Common myeloid progenitor, CD34-positive (primary cell): ENCODE measurements around the gene ZCCHC2.

ENCODE experiments used
- CTCF ChIA-PET: fragments of 350-600 bp; sonication (Branson Sonifier 250); formaldehyde crosslinking; loops from one replicate; lab custom pipeline; 2021; ENCODE audit warnings: antibody characterized with exemption; lab: Charles Lee
- POLR2A ChIA-PET: fragments of 350-600 bp; sonication (Branson Sonifier 250); formaldehyde crosslinking; loops from one replicate; lab custom pipeline; 2021; ENCODE audit warnings: antibody characterized with exemption; lab: Charles Lee
- DNase-seq, 3 donors: peaks; one replicate each; pipeline versions ENCODE4 v3.0.0 to v3.0.0-alpha.2; 2013
- H3K27ac ChIP-seq, 2 experiments: 1 replicate in 1 of 2; 2 replicates in 1 of 2; pipeline ENCODE4 v1.7.0; 2013; ENCODE audit warnings: inconsistent platforms in 2 of 2, low read length in 2 of 2, mild to moderate bottlenecking in 2 of 2, low read depth in 1 of 2, moderate library complexity in 1 of 2; ENCODE audit not compliant: severe bottlenecking in 2 of 2, insufficient read depth in 1 of 2, poor library complexity in 1 of 2
- H3K27me3 ChIP-seq, 5 experiments: replicated peaks in 2 of 5; 1 replicate in 3 of 5; 2 replicates in 2 of 5; pipeline versions ENCODE4 v1.6.1 to v1.7.0; 2013; ENCODE audit warnings: low read length in 4 of 5, mild to moderate bottlenecking in 2 of 5, moderate library complexity in 2 of 5, inconsistent platforms in 1 of 5; ENCODE audit not compliant: insufficient read depth in 5 of 5, control insufficient read depth in 4 of 5
- H3K36me3 ChIP-seq, 4 experiments: 1 replicate in 2 of 4; 2 replicates in 2 of 4; pipeline versions ENCODE4 v1.6.1 to v1.7.0; 2013; ENCODE audit warnings: low read length in 3 of 4, control low read depth in 1 of 4, mild to moderate bottlenecking in 1 of 4; ENCODE audit not compliant: control insufficient read depth in 4 of 4, insufficient read depth in 4 of 4
- H3K4me1 ChIP-seq, 4 experiments: 1 replicate in 3 of 4; 2 replicates in 1 of 4; pipeline versions ENCODE4 v1.6.1 to v1.7.1; 2013; ENCODE audit warnings: low read length in 3 of 4, mild to moderate bottlenecking in 3 of 4, control low read depth in 1 of 4, inconsistent platforms in 1 of 4, moderate library complexity in 1 of 4; ENCODE audit not compliant: control insufficient read depth in 4 of 4, insufficient read depth in 4 of 4; ENCODE audit errors: control extremely low read depth in 1 of 4
- H3K4me3 ChIP-seq, 7 experiments: 1 replicate in 4 of 7; 2 replicates in 3 of 7; pipeline versions ENCODE4 v1.5.1 to v1.7.0; 2013; ENCODE audit warnings: mild to moderate bottlenecking in 7 of 7, low read length in 6 of 7, moderate library complexity in 6 of 7, inconsistent platforms in 2 of 7, low read depth in 2 of 7, control low read depth in 1 of 7; ENCODE audit not compliant: insufficient read depth in 4 of 7, control insufficient read depth in 1 of 7; ENCODE audit errors: extremely low read depth in 1 of 7
- H3K9me3 ChIP-seq, 5 experiments: 1 replicate in 4 of 5; 2 replicates in 1 of 5; pipeline versions ENCODE4 v1.6.1 to v1.7.1; 2013; ENCODE audit warnings: low read length in 4 of 5, mild to moderate bottlenecking in 2 of 5, inconsistent platforms in 1 of 5, low read depth in 1 of 5, moderate library complexity in 1 of 5; ENCODE audit not compliant: control insufficient read depth in 4 of 5, insufficient read depth in 2 of 5; ENCODE audit errors: control extremely low read depth in 1 of 5
- WGBS: methylation state at CpG from one replicate; pipeline ENCODE4 v1.1.5; 2013; ENCODE audit not compliant: insufficient coverage; 5-methylcytosine and 5-hydroxymethylcytosine counted together

ZCCHC2 gene

DNA sequence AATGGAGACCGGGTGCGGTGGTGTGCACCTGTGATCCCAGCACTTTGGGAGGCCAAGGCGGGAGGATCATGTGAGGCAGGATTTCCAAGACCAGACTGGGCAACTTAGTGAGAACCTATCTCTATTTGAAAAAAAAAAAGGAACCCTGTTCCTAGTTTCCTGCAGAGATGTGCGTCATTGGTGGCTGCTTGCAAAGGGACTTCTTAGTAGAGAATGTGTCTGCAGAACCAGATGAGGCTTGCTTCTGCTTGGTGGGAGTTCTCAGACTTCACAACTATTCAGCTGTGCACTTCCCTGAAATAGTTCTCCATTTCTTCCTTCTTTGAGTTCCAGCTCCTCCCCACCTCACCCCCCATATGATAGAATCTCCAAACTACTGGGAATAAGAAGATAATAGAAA, 22.3 kb downstream of the ZCCHC2 start:
- no peak for DNase-seq
- Histone ChIP-seq H3K27ac (no peak overlapping the region), H3K36me3 (peaks cover 18 to 58% (median 49%) of the 10 kb centered on the region in 4 experiments), H3K9me3 (no peaks in the 10 kb centered on the region), H3K4me3 (no peak overlapping the region), H3K27me3 (no peaks in the 10 kb centered on the region), H3K4me1 (no peaks in the 10 kb centered on the region)
- POLR2A ChIA-PET = no interaction called here
- WGBS = 96% methylated on average over 3 of the region's 4 CpGs
- CTCF ChIA-PET = no interaction called here

DNA sequence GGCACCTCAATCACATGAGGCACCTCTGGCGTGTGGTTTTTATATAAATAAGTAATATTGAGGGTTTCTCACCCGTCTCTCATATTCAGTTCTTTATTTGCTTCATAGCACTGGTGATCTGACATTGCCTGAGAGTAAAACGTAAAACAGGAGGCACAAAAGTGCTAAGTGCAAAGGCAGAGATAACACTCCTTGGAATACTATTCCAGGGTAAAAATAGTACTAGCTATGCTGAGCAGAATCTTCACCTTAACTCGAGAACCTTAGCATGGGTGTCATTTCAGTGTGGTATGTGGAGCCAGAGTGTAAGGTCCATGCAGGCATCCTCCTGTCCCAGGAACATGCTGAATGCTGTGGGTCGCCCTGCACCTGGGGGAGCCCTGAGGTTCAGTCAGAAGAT, 26.9 kb downstream of the ZCCHC2 start:
- H3K27ac ChIP-seq = no peak overlapping the region
- ChIA-PET CTCF (interaction anchor here (1.0 to 1.4 kb wide), 2 partner anchors 121 to 124 kb away, joined by 4 read pairs; no protein-coding TSS in a partner anchor), POLR2A (no interaction called here)
- no peak for DNase-seq
- 100% methylated on average over 2 of the region's 5 CpGs for WGBS
- no peaks in the 10 kb centered on the region for H3K9me3 ChIP-seq
- peaks cover 0 to 10% (median 8%) of the 10 kb centered on the region in 4 experiments for H3K4me1 ChIP-seq
- peaks cover 13 to 56% (median 45%) of the 10 kb centered on the region in 4 experiments for H3K36me3 ChIP-seq
- H3K27me3 ChIP-seq = no peaks in the 10 kb centered on the region
- H3K4me3 ChIP-seq = no peak overlapping the region

DNA sequence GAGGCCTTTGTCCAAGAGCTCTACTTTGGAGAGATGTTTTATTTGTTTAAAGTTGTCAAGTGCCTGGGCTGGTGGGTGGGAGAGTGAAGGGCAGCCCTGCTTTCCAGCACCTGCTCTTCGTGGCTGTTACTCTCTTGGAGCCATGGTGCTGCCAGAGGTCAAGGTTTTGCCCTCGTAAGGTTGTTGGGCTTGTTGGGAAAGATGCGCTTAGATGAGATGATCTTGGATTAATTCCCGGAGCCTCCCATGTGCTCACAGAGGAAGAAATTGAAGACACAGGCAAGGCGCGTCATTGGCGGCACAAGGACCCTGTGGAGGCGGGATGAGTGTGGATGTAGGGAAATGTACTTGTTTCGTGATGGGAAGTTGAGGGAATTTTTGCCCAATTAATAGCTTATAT, 27.9 kb downstream of the ZCCHC2 start:
- no peak for DNase-seq
- Histone ChIP-seq H3K36me3 (peaks cover 13 to 46% (median 39%) of the 10 kb centered on the region in 4 experiments), H3K27me3 (no peaks in the 10 kb centered on the region), H3K4me3 (no peak overlapping the region), H3K27ac (no peak overlapping the region), H3K9me3 (no peaks in the 10 kb centered on the region), H3K4me1 (peaks cover 0 to 10% (median 8%) of the 10 kb centered on the region in 4 experiments)
- ChIA-PET POLR2A (no interaction called here), CTCF (interaction anchor here (1.0 to 1.4 kb wide), 2 partner anchors 122 to 125 kb away, joined by 4 read pairs; no protein-coding TSS in a partner anchor)
- WGBS = 94% methylated on average over 8 of the region's 9 CpGs

DNA sequence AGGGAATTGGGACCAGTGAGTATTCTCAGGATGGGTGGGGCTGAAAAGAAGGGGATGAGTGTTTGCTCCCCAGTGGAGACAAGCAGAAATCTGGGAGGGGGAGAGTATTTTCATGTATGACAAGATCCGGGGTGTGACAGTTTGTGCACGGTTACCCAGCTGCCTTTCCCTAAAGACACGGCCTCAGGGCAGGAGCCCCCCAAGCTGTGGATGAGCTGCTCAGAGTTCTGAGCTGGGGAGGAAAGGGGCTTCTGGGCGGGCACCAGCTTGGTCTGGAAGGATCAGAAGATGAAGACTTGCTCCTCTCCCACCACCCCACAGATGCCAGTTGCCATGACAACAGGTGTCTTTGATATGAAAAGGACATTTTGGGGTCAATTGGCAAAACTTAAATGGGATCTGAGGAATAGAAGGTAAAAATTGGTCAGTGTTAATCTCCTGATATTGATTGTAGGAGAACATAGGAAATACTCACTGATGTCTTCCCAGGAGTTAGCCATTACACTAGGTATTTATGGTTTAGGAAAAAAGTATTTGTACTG, 29.2 kb downstream of the ZCCHC2 start:
- no peak for DNase-seq
- H3K27ac ChIP-seq = no peak overlapping the region
- H3K9me3 ChIP-seq = no peaks in the 10 kb centered on the region
- H3K36me3 ChIP-seq = peaks cover 15 to 47% (median 39%) of the 10 kb centered on the region in 4 experiments
- H3K27me3 ChIP-seq = no peaks in the 10 kb centered on the region
- ChIA-PET POLR2A (no interaction called here), CTCF (no interaction called here)
- WGBS = 100% methylated on average over 2 of the region's 4 CpGs
- H3K4me1 ChIP-seq = peaks cover 0 to 10% (median 8%) of the 10 kb centered on the region in 4 experiments
- H3K4me3 ChIP-seq = no peak overlapping the region

DNA sequence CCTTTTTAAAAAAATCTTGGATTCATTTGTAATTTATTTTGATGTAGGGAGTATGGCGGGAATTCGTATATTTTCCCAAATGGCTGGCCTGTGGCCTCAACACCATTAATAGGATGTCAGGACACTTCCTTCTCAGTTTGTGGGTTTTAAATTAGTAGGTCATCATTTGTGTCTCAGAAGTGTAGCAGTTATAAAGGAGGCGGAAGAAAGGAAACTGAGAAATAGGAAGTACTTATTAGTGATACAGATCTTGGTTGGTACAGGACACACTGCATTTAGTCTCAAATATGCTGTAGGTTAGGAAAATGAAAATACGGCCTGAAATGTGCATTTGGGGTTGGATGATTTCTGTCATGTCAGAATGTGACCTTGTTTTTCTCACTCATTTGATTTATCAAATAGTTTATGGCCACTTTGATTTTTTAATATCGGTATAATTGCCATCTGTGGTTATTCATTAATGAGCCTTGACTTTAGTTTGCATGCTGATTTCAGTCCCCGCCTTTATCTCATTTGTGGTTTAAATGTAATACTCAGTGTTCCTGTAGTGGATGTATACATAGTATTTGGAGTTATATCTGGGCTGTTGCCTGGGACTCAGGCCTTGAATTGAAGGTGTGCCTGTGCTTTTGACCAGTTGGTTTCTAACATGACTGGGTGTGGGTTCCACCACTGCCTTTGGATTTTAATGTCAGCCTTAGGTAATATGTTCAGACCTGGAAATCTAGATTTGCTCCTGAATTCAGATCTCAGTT, 31.4 kb downstream of the ZCCHC2 start:
- CTCF ChIA-PET = interaction anchor here (3.3 kb wide), 1 partner anchor 12 kb away, joined by 12 read pairs; no protein-coding TSS in a partner anchor
- peak in 2 of 3 donors; percentile 23 to 38 for DNase-seq
- 18% methylated on average over 2 of the region's 6 CpGs for WGBS
- POLR2A ChIA-PET = no interaction called here
- Histone ChIP-seq H3K36me3 (peaks cover 17 to 57% (median 42%) of the 10 kb centered on the region in 4 experiments), H3K9me3 (no peaks in the 10 kb centered on the region), H3K27ac (no peak overlapping the region), H3K27me3 (no peaks in the 10 kb centered on the region), H3K4me3 (no peak overlapping the region), H3K4me1 (peaks cover 0 to 10% (median 8%) of the 10 kb centered on the region in 4 experiments)

DNA sequence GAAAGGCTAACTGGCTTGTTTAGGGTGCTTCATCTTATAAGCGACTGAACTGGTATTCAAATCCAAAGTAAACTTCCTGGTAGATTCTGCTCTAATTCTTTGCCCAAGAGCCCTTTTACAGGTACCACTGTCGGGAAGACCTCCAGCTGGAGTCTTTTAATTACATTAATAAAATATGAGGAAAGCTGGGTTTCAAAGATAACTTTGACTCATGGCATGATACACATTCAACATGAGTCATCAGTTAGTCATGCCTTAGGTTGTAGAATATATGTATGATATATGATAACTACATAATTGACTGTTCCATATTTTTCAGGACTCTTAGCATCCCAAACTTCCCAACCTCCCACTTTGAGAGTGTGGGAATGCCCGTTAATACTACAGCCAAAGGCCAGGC, 32.3 kb downstream of the ZCCHC2 start:
- Histone ChIP-seq H3K27me3 (no peaks in the 10 kb centered on the region), H3K36me3 (peaks cover 19 to 62% (median 43%) of the 10 kb centered on the region in 4 experiments), H3K4me1 (peaks cover 0 to 10% (median 8%) of the 10 kb centered on the region in 4 experiments), H3K4me3 (no peak overlapping the region), H3K27ac (no peak overlapping the region), H3K9me3 (no peaks in the 10 kb centered on the region)
- ChIA-PET CTCF (interaction anchor here (3.3 kb wide), 1 partner anchor 11 kb away, joined by 12 read pairs; no protein-coding TSS in a partner anchor), POLR2A (no interaction called here)
- peak in 2 of 3 donors; percentile 14 to 22 for DNase-seq
- WGBS = 94% methylated on average over 2 of the region's 3 CpGs

DNA sequence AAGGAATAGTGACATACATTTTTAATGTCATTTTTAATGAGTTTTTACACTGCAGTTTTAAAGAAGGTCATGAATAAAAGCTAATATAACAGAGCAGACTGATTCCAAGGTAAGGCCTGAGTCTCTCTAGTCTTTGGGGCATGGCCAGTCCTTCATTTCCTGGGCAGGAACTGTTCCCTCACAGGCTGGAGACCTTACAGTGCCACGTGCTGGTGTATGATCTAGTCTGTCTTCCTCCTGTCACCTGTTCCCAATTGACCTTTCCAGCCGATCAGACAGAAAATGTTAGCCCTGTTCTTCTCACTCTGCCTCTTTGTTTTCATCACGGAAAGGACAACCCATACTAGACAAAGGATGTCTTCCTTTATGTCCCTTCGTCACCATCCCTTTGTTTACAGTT, 33.6 kb downstream of the ZCCHC2 start:
- no peaks in the 10 kb centered on the region for H3K9me3 ChIP-seq
- DNase-seq = no peak
- no peak overlapping the region for H3K4me3 ChIP-seq
- peaks cover 16 to 64% (median 37%) of the 10 kb centered on the region in 4 experiments for H3K36me3 ChIP-seq
- CTCF ChIA-PET = interaction anchor here (2.1 to 3.3 kb wide), 2 partner anchors 10 to 28 kb away, joined by 7 to 12 read pairs; no protein-coding TSS in a partner anchor
- no peak overlapping the region for H3K27ac ChIP-seq
- POLR2A ChIA-PET = no interaction called here
- H3K4me1 ChIP-seq = peaks cover 0 to 10% (median 8%) of the 10 kb centered on the region in 4 experiments
- 98% methylated on average over 4 of the region's 4 CpGs for WGBS
- H3K27me3 ChIP-seq = no peaks in the 10 kb centered on the region
